Measurements from ENCODE around the gene BLMH.

The BLMH gene

GRCh38 chr17:30241051-30241450, 50.7 kb downstream of the BLMH start:
- Histone ChIP-seq H3K27ac (ENCODE audit: poor library complexity, severe bottlenecking) (no peak overlapping the region), H3K27me3 (ENCODE audit: insufficient read depth, poor library complexity, severe bottlenecking) (peaks cover 8% of the 10 kb centered on the region), H3K4me3 (ENCODE audit: severe bottlenecking) (no peak overlapping the region), H3K36me3 (ENCODE audit: low read depth) (no peaks in the 10 kb centered on the region), H3K9me3 (ENCODE audit: severe bottlenecking) (no peaks in the 10 kb centered on the region), H3K4me1 (ENCODE audit: insufficient read depth, poor library complexity, severe bottlenecking) (peaks cover 6% of the 10 kb centered on the region)
- DNase-seq (ENCODE audit: low spot score) (no peak), ATAC-seq (ENCODE audit: low read depth) (no peak)
- TF ChIP-seq CTCF (IDR thresholded peaks at IDR 0.05; ENCODE audit: poor library complexity, severe bottlenecking) = no peak

GRCh38 chr17:30240177-30240576, 51.6 kb downstream of the BLMH start:
- H3K9me3 ChIP-seq (ENCODE audit: severe bottlenecking) = no peaks in the 10 kb centered on the region
- H3K4me1 ChIP-seq (ENCODE audit: insufficient read depth, poor library complexity, severe bottlenecking) = peaks cover 4% of the 10 kb centered on the region
- no peak for TF ChIP-seq CTCF (IDR thresholded peaks at IDR 0.05; ENCODE audit: poor library complexity, severe bottlenecking)
- no peak overlapping the region for H3K4me3 ChIP-seq (ENCODE audit: severe bottlenecking)
- no peaks in the 10 kb centered on the region for H3K36me3 ChIP-seq (ENCODE audit: low read depth)
- no peak overlapping the region for H3K27ac ChIP-seq (ENCODE audit: poor library complexity, severe bottlenecking)
- ATAC-seq (ENCODE audit: low read depth) (no peak), DNase-seq (ENCODE audit: low spot score) (no peak)
- peaks cover 17% of the 10 kb centered on the region for H3K27me3 ChIP-seq (ENCODE audit: insufficient read depth, poor library complexity, severe bottlenecking)

- Histone ChIP-seq H3K27me3 (ENCODE audit: insufficient read depth, poor library complexity, severe bottlenecking) (peaks cover 28% of the 10 kb centered on the region), H3K4me3 (ENCODE audit: severe bottlenecking) (no peak overlapping the region), H3K4me1 (ENCODE audit: insufficient read depth, poor library complexity, severe bottlenecking) (no peaks in the 10 kb centered on the region), H3K27ac (ENCODE audit: poor library complexity, severe bottlenecking) (no peak overlapping the region), H3K9me3 (ENCODE audit: severe bottlenecking) (no peaks in the 10 kb centered on the region), H3K36me3 (ENCODE audit: low read depth) (no peaks in the 10 kb centered on the region)
- DNase-seq (ENCODE audit: low spot score) (no peak), ATAC-seq (ENCODE audit: low read depth) (no peak)
- no peak for TF ChIP-seq CTCF (IDR thresholded peaks at IDR 0.05; ENCODE audit: poor library complexity, severe bottlenecking)
Measured at GRCh38 chr17:30239089-30239462, 52.7 kb downstream of the BLMH start.

- ATAC-seq (ENCODE audit: low read depth) (no peak), DNase-seq (ENCODE audit: low spot score) (no peak)
- Histone ChIP-seq H3K27me3 (ENCODE audit: insufficient read depth, poor library complexity, severe bottlenecking) (peaks cover 33% of the 10 kb centered on the region), H3K36me3 (ENCODE audit: low read depth) (no peaks in the 10 kb centered on the region), H3K4me1 (ENCODE audit: insufficient read depth, poor library complexity, severe bottlenecking) (no peaks in the 10 kb centered on the region), H3K4me3 (ENCODE audit: severe bottlenecking) (no peak overlapping the region), H3K27ac (ENCODE audit: poor library complexity, severe bottlenecking) (no peak overlapping the region), H3K9me3 (ENCODE audit: severe bottlenecking) (no peaks in the 10 kb centered on the region)
- no peak for TF ChIP-seq CTCF (IDR thresholded peaks at IDR 0.05; ENCODE audit: poor library complexity, severe bottlenecking)
Measured at GRCh38 chr17:30238387-30239088, 53.2 kb downstream of the BLMH start.

GRCh38 chr17:30238003-30238344, 53.8 kb downstream of the BLMH start:
- no peak for DNase-seq (ENCODE audit: low spot score)
- H3K4me1 ChIP-seq (ENCODE audit: insufficient read depth, poor library complexity, severe bottlenecking) = no peaks in the 10 kb centered on the region
- no peak for TF ChIP-seq CTCF (IDR thresholded peaks at IDR 0.05; ENCODE audit: poor library complexity, severe bottlenecking)
- no peak overlapping the region for H3K27ac ChIP-seq (ENCODE audit: poor library complexity, severe bottlenecking)
- no peak overlapping the region for H3K4me3 ChIP-seq (ENCODE audit: severe bottlenecking)
- no peaks in the 10 kb centered on the region for H3K36me3 ChIP-seq (ENCODE audit: low read depth)
- H3K9me3 ChIP-seq (ENCODE audit: severe bottlenecking) = no peaks in the 10 kb centered on the region
- ATAC-seq (ENCODE audit: low read depth) = no peak
- peaks cover 34% of the 10 kb centered on the region for H3K27me3 ChIP-seq (ENCODE audit: insufficient read depth, poor library complexity, severe bottlenecking)
